GM12878 (cell line): Measurements from ENCODE around the gene PELO. TPM values are rescaled to one million over a fixed set of nuclear protein-coding genes. Genes with fewer than 3 reads are reported as not detected.

Source experiments
- ATAC-seq: fragments of 200-7000 bp; cut with Tn5 transposase; 3 replicates; pipeline ENCODE4 v1.9.1; 2020; ENCODE audit warnings: mild to moderate bottlenecking, moderate library complexity
- BruUV-seq: library from RNA; stranded (reverse); fragments of 400-500 nt; replicated peaks from 2 replicates; lab custom pipeline; 2021; lab: Mats Ljungman, UMichigan
- CTCF ChIA-PET: fragments of 300-600 bp; sonication (Branson Sonifier 250); formaldehyde crosslinking; extraction: SDS; loops from one replicate; lab custom pipeline; 2021; ENCODE audit warnings: inconsistent platforms; lab: Yijun Ruan, JAX
- POLR2A ChIA-PET: fragments of 350-600 bp; formaldehyde crosslinking; extraction: SDS; loops from one replicate; lab custom pipeline; 2021; ENCODE audit warnings: inconsistent platforms; lab: Charles Lee
- RAD21 ChIA-PET: fragments of 300-600 bp; sonication (Branson Sonifier 250); formaldehyde crosslinking; loops from one replicate; lab custom pipeline; 2023; ENCODE audit warnings: antibody characterized with exemption; ENCODE audit not compliant: unreplicated experiment; lab: Charles Lee
- SMC1A ChIA-PET: fragments of 300-600 bp; sonication (Branson Sonifier 250); formaldehyde crosslinking; loops from one replicate; lab custom pipeline; 2023; ENCODE audit not compliant: unreplicated experiment, uncharacterized antibody; lab: Charles Lee
- DNase-seq: peaks from one replicate; pipeline ENCODE4 v3.0.0-alpha.2; 2011; ENCODE audit warnings: low read depth, low spot score
- FAIRE-seq: peaks from 3 replicates; lab custom pipeline; 2011; peaks lifted over from hg19 to GRCh38; lab: Jason Lieb, UNC
- H2AFZ ChIP-seq: 2 replicates; pipeline ENCODE4 v1.6.0; 2011; ENCODE audit warnings: low read depth, low read length, control low read depth; ENCODE audit not compliant: control insufficient read depth
- H3K27ac ChIP-seq: 2 replicates; pipeline ENCODE4 v1.5.1; 2011; ENCODE audit warnings: control low read depth; ENCODE audit not compliant: control insufficient read depth, insufficient read depth
- H3K27me3 ChIP-seq, 2 experiments: replicated peaks in 1 of 2; 2 replicates each; pipeline versions ENCODE4 v1.6.0 to v1.6.1; 2011; ENCODE audit warnings: low read length in 1 of 2; ENCODE audit not compliant: control insufficient read depth in 2 of 2, insufficient read depth in 2 of 2
- H3K36me3 ChIP-seq, 2 experiments: 2 replicates each; pipeline ENCODE4 v1.5.1; 2011; ENCODE audit warnings: low read length in 1 of 2; ENCODE audit not compliant: control insufficient read depth in 2 of 2, insufficient read depth in 2 of 2
- H3K4me1 ChIP-seq: 2 replicates; pipeline ENCODE4 v1.6.1; 2011; ENCODE audit warnings: mild to moderate bottlenecking, low read length, moderate library complexity, mixed read lengths; ENCODE audit not compliant: control insufficient read depth, insufficient read depth
- H3K4me2 ChIP-seq: 2 replicates; pipeline ENCODE4 v1.6.0; 2011; ENCODE audit warnings: control low read depth; ENCODE audit not compliant: control insufficient read depth, insufficient read depth
- H3K4me3 ChIP-seq: fragments of 200-600 bp; sonication (generic); 2 replicates; pipeline ENCODE4 v1.5.1; 2016
- H3K79me2 ChIP-seq: 2 replicates; pipeline ENCODE4 v1.6.0; 2011; ENCODE audit warnings: low read length; ENCODE audit not compliant: control insufficient read depth, insufficient read depth
- H3K9ac ChIP-seq: 2 replicates; pipeline ENCODE4 v1.8.0; 2011; ENCODE audit warnings: low read length, control low read depth, mixed read lengths; ENCODE audit not compliant: control insufficient read depth, insufficient read depth
- H3K9me3 ChIP-seq: replicated peaks from 3 replicates; pipeline ENCODE4 v1.5.1; 2011; ENCODE audit warnings: mild to moderate bottlenecking, low read length; ENCODE audit not compliant: control insufficient read depth, insufficient read depth
- H4K20me1 ChIP-seq: 2 replicates; pipeline ENCODE4 v1.6.0; 2011; ENCODE audit not compliant: control insufficient read depth, insufficient read depth
- CREB1 ChIP-seq: IDR thresholded peaks from 2 replicates; pipeline ENCODE4 v1.6.1; 2012; ENCODE audit warnings: low read depth, mild to moderate bottlenecking, inconsistent platforms
- EZH2 ChIP-seq: IDR thresholded peaks from 2 replicates; pipeline ENCODE4 v1.6.1; 2012; ENCODE audit warnings: low read depth, mild to moderate bottlenecking, control low read depth, inconsistent platforms, low read length, borderline replicate concordance; ENCODE audit not compliant: control insufficient read depth
- HDAC6 ChIP-seq: fragments of 200-600 bp; sonication (generic); IDR thresholded peaks from one replicate; pipeline ENCODE4 v1.8.0; 2017; ENCODE audit warnings: antibody characterized with exemption; ENCODE audit not compliant: unreplicated experiment
- IKZF1 ChIP-seq: fragments of 450-650 bp; conservative IDR thresholded peaks from 2 replicates; pipeline ENCODE4 v1.6.1; 2017; ENCODE audit warnings: antibody characterized with exemption, mild to moderate bottlenecking
- KAT2A ChIP-seq: conservative IDR thresholded peaks from 2 replicates; pipeline ENCODE4 v1.6.1; 2011; ENCODE audit warnings: low read depth, low read length; ENCODE audit not compliant: control insufficient read depth
- LARP7 ChIP-seq: fragments of 450-650 bp; IDR thresholded peaks from 2 replicates; pipeline ENCODE4 v1.6.1; 2017; ENCODE audit warnings: mild to moderate bottlenecking
- NR2C1 ChIP-seq: fragments of 450-650 bp; IDR thresholded peaks from 2 replicates; pipeline ENCODE4 v1.6.1; 2017; ENCODE audit warnings: antibody characterized with exemption, mild to moderate bottlenecking, moderate library complexity
- NR2F1 ChIP-seq: fragments of 450-650 bp; conservative IDR thresholded peaks from 2 replicates; pipeline ENCODE4 v1.6.1; 2017; ENCODE audit warnings: mild to moderate bottlenecking
- POLR2A ChIP-seq: IDR thresholded peaks from 2 replicates; pipeline ENCODE4 v1.6.1; 2011; ENCODE audit warnings: low read depth, mild to moderate bottlenecking, low read length
- POLR2AphosphoS2 ChIP-seq: IDR thresholded peaks from 2 replicates; pipeline ENCODE4 v1.6.1; 2011; ENCODE audit warnings: low read depth, mild to moderate bottlenecking, low read length, improper control_type of control experiment, moderate library complexity
- RCOR1 ChIP-seq: conservative IDR thresholded peaks from 2 replicates; pipeline ENCODE4 v1.6.1; 2012; ENCODE audit warnings: low read depth, low read length, improper control_type of control experiment
- SRF ChIP-seq, 2 experiments: IDR thresholded peaks; 2 replicates each; pipeline ENCODE4 v1.6.1; 2011; ENCODE audit warnings: low read depth in 2 of 2, low read length in 2 of 2, mild to moderate bottlenecking in 1 of 2, moderate library complexity in 1 of 2
- SUPT20H ChIP-seq: IDR thresholded peaks from 2 replicates; pipeline ENCODE4 v1.6.1; 2011; ENCODE audit warnings: low read depth, mild to moderate bottlenecking, low read length, moderate library complexity, borderline replicate concordance; ENCODE audit not compliant: control insufficient read depth
- TCF12 ChIP-seq: IDR thresholded peaks from 2 replicates; pipeline ENCODE4 v1.6.1; 2011; ENCODE audit warnings: low read depth, mild to moderate bottlenecking, low read length
- WGBS: methylation state at CpG from one replicate; pipeline ENCODE4 v1.1.6; 2016; ENCODE audit warnings: low lambda C conversion rate; ENCODE audit not compliant: insufficient replicate concordance, insufficient coverage; ENCODE audit errors: missing lambda C conversion rate; 5-methylcytosine and 5-hydroxymethylcytosine counted together
- in situ Hi-C: fragments of 300-500 bp; cut with MboI; formaldehyde crosslinking; loops from 9 replicates; pipeline ENCODE4 v1.14.3; 2018; ENCODE audit warnings: mixed read lengths
- intact Hi-C: fragments of 100-400 bp; cut with micrococcal nuclease; formaldehyde crosslinking; loops from one replicate; pipeline ENCODE4 v1.14.2; 2022; ENCODE audit not compliant: unreplicated experiment
- polyA plus RNA-seq, 11 experiments: library from polyadenylated mRNA; depleted of rRNA in 4 of 11; unstranded in 6 of 11; stranded (reverse) in 5 of 11; fragments of >200 nt; fragmentation: Nextera tagmentation in 4 of 11; fragmentation: Illumina TruSeq in 1 of 11; extraction: Ambion mirVana in 4 of 11; extraction: Trizol in 1 of 11; gene quantifications; 1 replicate in 1 of 11; 2 replicates in 10 of 11; pipeline versions ENCODE4 v1.2.1 to v1.2.3, GENCODE V29; 2011 to 2016; ENCODE audit warnings: inconsistent platforms in 2 of 11, missing spikeins in 2 of 11, low read depth in 1 of 11
- total RNA-seq, 4 experiments: library from RNA; depleted of rRNA in 3 of 4; stranded (reverse); fragments of >200 nt in 3 of 4; fragmentation: Illumina TruSeq in 1 of 4; extraction: Trizol in 1 of 4; gene quantifications; 2 replicates each; pipeline versions ENCODE4 v1.2.1 to v1.2.3, GENCODE V29; 2013 to 2021
- TF ChIP-seq, protein P1 (sequence below): fragments of 450-650 bp; IDR thresholded peaks from 2 replicates; pipeline ENCODE4 v1.6.1; 2017; ENCODE audit warnings: mild to moderate bottlenecking, moderate library complexity

Gene PELO
- total and polyA plus RNA-seq, 10 of the 15 experiments (the other 5 are each of a cell fraction or from before 2014, with no cell fraction given): 5.6 to 11.9 (median 8.7) TPM

DNA sequence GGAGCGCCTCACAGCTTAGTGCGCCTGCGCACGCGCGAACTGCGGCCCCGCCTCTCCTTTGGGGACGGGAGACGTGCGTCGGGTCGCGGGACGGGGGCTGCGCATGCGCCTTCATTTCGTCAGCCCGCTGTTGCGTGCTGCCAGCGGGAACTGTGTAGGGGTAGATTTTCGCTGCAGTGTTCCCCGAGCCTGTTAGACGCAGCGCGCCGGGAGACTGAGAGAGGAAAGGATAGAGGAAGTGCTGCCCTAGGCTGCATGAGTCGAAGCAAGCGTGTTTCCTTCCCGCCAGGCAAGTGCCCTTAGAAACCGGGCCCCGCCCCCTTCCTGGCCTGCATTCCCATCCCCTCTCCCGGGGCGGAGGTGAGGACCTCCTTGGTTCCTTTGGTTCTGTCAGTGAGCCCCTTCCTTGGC lies 12.3 kb downstream of the PELO start (continued):
- peak; percentile 60 for TF ChIP-seq CREB1
- peak; percentile 57 for TF ChIP-seq NR2C1
- TF ChIP-seq IKZF1: peak; percentile 95

DNA sequence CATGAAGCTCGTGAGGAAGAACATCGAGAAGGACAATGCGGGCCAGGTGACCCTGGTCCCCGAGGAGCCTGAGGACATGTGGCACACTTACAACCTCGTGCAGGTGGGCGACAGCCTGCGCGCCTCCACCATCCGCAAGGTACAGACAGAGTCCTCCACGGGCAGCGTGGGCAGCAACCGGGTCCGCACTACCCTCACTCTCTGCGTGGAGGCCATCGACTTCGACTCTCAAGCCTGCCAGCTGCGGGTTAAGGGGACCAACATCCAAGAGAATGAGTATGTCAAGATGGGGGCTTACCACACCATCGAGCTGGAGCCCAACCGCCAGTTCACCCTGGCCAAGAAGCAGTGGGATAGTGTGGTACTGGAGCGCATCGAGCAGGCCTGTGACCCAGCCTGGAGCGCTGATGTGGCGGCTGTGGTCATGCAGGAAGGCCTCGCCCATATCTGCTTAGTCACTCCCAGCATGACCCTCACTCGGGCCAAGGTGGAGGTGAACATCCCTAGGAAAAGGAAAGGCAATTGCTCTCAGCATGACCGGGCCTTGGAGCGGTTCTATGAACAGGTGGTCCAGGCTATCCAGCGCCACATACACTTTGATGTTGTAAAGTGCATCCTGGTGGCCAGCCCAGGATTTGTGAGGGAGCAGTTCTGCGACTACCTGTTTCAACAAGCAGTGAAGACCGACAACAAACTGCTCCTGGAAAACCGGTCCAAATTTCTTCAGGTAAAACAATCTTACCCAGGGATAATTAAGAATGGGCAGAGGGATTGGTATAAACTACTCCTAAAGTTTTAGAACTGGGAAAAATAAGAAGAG lies 12.9 kb downstream of the PELO start:
- Histone ChIP-seq H2AFZ (peak overlapping the region; percentile 95), H3K36me3 (no peaks in the 10 kb centered on the region), H3K9me3 (no peaks in the 10 kb centered on the region), H4K20me1 (no peaks in the 10 kb centered on the region), H3K27ac (peak overlapping the region; percentile 87), H3K79me2 (peaks cover 39% of the 10 kb centered on the region), H3K4me2 (peak overlapping the region; percentile 98), H3K9ac (peak overlapping the region; percentile 84), H3K27me3 (no peaks in the 10 kb centered on the region), H3K4me1 (peaks cover 3% of the 10 kb centered on the region; the same call in 1 of the 2 replicates), H3K4me3 (peak overlapping the region; percentile 90)
- WGBS: 7% methylated on average over 31 of the region's 31 CpGs
- ATAC-seq: peak; percentile 79
- intact Hi-C loops: no loop called here
- in situ Hi-C loops: no loop called here
- SMC1A ChIA-PET: interaction anchor here (0.7 to 1.9 kb wide), 5 partner anchors 11 to 115 kb away, joined by 3 to 13 read pairs (median 4); partner anchors contain the start of genes ITGA1 and PELO
- no peak for FAIRE-seq
- BruUV-seq: TSS peak; percentile 75
- CTCF ChIA-PET: interaction anchor here (1.4 to 2.0 kb wide), 3 partner anchors 7 to 309 kb away, joined by 3 to 11 read pairs (median 5); partner anchors contain the start of gene MOCS2
- RAD21 ChIA-PET: interaction anchor here (1.0 to 1.7 kb wide), 4 partner anchors 11 to 115 kb away, joined by 3 to 5 read pairs (median 4); no protein-coding TSS in a partner anchor
- POLR2A ChIA-PET: interaction anchor here (0.6 to 1.3 kb wide), 5 partner anchors 12 to 309 kb away, joined by 3 to 5 read pairs (median 3); partner anchors contain the start of gene MOCS2
- no peak for DNase-seq
- no peak for TF ChIP-seq HDAC6
- TF ChIP-seq, protein P1, sequence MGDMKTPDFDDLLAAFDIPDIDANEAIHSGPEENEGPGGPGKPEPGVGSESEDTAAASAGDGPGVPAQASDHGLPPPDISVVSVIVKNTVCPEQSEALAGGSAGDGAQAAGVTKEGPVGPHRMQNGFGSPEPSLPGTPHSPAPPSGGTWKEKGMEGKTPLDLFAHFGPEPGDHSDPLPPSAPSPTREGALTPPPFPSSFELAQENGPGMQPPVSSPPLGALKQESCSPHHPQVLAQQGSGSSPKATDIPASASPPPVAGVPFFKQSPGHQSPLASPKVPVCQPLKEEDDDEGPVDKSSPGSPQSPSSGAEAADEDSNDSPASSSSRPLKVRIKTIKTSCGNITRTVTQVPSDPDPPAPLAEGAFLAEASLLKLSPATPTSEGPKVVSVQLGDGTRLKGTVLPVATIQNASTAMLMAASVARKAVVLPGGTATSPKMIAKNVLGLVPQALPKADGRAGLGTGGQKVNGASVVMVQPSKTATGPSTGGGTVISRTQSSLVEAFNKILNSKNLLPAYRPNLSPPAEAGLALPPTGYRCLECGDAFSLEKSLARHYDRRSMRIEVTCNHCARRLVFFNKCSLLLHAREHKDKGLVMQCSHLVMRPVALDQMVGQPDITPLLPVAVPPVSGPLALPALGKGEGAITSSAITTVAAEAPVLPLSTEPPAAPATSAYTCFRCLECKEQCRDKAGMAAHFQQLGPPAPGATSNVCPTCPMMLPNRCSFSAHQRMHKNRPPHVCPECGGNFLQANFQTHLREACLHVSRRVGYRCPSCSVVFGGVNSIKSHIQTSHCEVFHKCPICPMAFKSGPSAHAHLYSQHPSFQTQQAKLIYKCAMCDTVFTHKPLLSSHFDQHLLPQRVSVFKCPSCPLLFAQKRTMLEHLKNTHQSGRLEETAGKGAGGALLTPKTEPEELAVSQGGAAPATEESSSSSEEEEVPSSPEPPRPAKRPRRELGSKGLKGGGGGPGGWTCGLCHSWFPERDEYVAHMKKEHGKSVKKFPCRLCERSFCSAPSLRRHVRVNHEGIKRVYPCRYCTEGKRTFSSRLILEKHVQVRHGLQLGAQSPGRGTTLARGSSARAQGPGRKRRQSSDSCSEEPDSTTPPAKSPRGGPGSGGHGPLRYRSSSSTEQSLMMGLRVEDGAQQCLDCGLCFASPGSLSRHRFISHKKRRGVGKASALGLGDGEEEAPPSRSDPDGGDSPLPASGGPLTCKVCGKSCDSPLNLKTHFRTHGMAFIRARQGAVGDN: peak; percentile 30
- TF ChIP-seq TCF12: 0 out of 2 replicates have a peak, but pooled peaks have one; percentile 9
- no peak for TF ChIP-seq SRF (IDR thresholded peaks at IDR 0.05; ENCODE audit: low read depth in 2 of 2, low read length in 2 of 2)
- no peak for TF ChIP-seq LARP7
- no peak for TF ChIP-seq KAT2A
- no peak for TF ChIP-seq SUPT20H
- no peak for TF ChIP-seq RCOR1
- TF ChIP-seq POLR2AphosphoS2: no peak
- TF ChIP-seq NR2F1: 0 out of 2 replicates have a peak, but pooled peaks have one; percentile 2
- TF ChIP-seq POLR2A: peak; percentile 56; the same call in 1 of the 2 replicates
- TF ChIP-seq EZH2: no peak
